K562 (cell line): ENCODE results near the gene PPFIBP2. TPM values are rescaled to one million over a fixed set of nuclear protein-coding genes. Genes with fewer than 3 reads are reported as not detected.

ENCODE experiments used
- ATAC-seq: fragments of 200-7000 bp; cut with Tn5 transposase; 3 replicates; pipeline ENCODE4 v1.9.1; 2020; ENCODE audit warnings: moderate library complexity
- BruUV-seq: library from RNA; stranded (reverse); fragments of 400-500 nt; replicated peaks from 2 replicates; lab custom pipeline; 2021; lab: Mats Ljungman, UMichigan
- CTCF ChIA-PET: fragments of 300-600 bp; formaldehyde crosslinking; extraction: SDS; loops from one replicate; lab custom pipeline; 2021; ENCODE audit warnings: low intra/inter-chr PET ratio; lab: Yijun Ruan, JAX
- POLR2A ChIA-PET: fragments of 300-600, 350-650 bp; sonication (Branson Sonifier 250); formaldehyde crosslinking; extraction: SDS; loops from one replicate; lab custom pipeline; 2021; ENCODE audit warnings: antibody characterized with exemption, inconsistent platforms; lab: Yijun Ruan, JAX
- DNase-seq, 4 experiments: peaks; one replicate each; pipeline versions ENCODE4 v3.0.0 to v3.0.0-alpha.2; 2011 to 2018; ENCODE audit warnings: low spot score in 3 of 4, mixed read lengths in 3 of 4; ENCODE audit errors: extremely low read depth in 1 of 4
- FAIRE-seq: peaks from 2 replicates; lab custom pipeline; 2011; peaks lifted over from hg19 to GRCh38; lab: Jason Lieb, UNC
- H2AFZ ChIP-seq: 2 replicates; pipeline ENCODE4 v1.6.0; 2011; ENCODE audit warnings: low read depth, low read length, control low read depth, inconsistent platforms
- H3K27ac ChIP-seq: fragments of 200-600 bp; 3 replicates; pipeline ENCODE4 v1.8.0; 2011; ENCODE audit warnings: low read depth, mild to moderate bottlenecking, control low read depth, inconsistent platforms, low read length, moderate library complexity, mixed read lengths; ENCODE audit errors: extremely low read depth
- H3K27me3 ChIP-seq, 2 experiments: fragments of 300-600 bp in 1 of 2; 2 replicates in 1 of 2; 3 replicates in 1 of 2; pipeline versions ENCODE4 v1.6.0 to v1.8.0; 2011; ENCODE audit warnings: inconsistent platforms in 2 of 2, low read length in 2 of 2, mild to moderate bottlenecking in 1 of 2, mixed read lengths in 1 of 2, moderate library complexity in 1 of 2; ENCODE audit not compliant: control insufficient read depth in 2 of 2, insufficient read depth in 2 of 2
- H3K36me3 ChIP-seq: fragments of 300-600 bp; 3 replicates; pipeline ENCODE4 v1.8.0; 2011; ENCODE audit warnings: mild to moderate bottlenecking, low read length, inconsistent platforms; ENCODE audit not compliant: control insufficient read depth, insufficient read depth
- H3K4me1 ChIP-seq, 2 experiments: fragments of 200-600 bp in 1 of 2; replicated peaks in 1 of 2; 2 replicates in 1 of 2; 3 replicates in 1 of 2; pipeline versions ENCODE4 v1.5.1 to v1.8.0; 2011; ENCODE audit warnings: inconsistent platforms in 2 of 2, low read length in 2 of 2, mild to moderate bottlenecking in 1 of 2, mixed read lengths in 1 of 2, moderate library complexity in 1 of 2; ENCODE audit not compliant: control insufficient read depth in 2 of 2, insufficient read depth in 2 of 2
- H3K4me2 ChIP-seq: 2 replicates; pipeline ENCODE4 v1.6.1; 2011; ENCODE audit warnings: low read length, control low read depth, inconsistent platforms, mixed read lengths; ENCODE audit not compliant: insufficient read depth
- H3K4me3 ChIP-seq: fragments of 200-600 bp; sonication (generic), shearing (Covaris generic); 2 replicates; pipeline ENCODE4 v1.5.1; 2016; ENCODE audit warnings: control low read depth, inconsistent platforms
- H3K79me2 ChIP-seq: fragments of 200-600 bp; 3 replicates; pipeline ENCODE4 v1.8.0; 2011; ENCODE audit warnings: low read length, inconsistent platforms; ENCODE audit not compliant: control insufficient read depth, insufficient read depth
- H3K9ac ChIP-seq, 2 experiments: 2 replicates each; pipeline versions ENCODE4 v1.6.0 to v1.6.1; 2011; ENCODE audit warnings: low read depth in 2 of 2, low read length in 2 of 2, control low read depth in 1 of 2, inconsistent platforms in 1 of 2, mild to moderate bottlenecking in 1 of 2, mixed read lengths in 1 of 2; ENCODE audit not compliant: insufficient read depth in 1 of 2
- H3K9me1 ChIP-seq: one replicate; pipeline ENCODE4 v1.6.0; 2011; ENCODE audit warnings: inconsistent platforms, mild to moderate bottlenecking, low read length, moderate library complexity; ENCODE audit not compliant: control insufficient read depth, insufficient read depth
- H3K9me3 ChIP-seq: replicated peaks from 2 replicates; pipeline ENCODE4 v1.5.1; 2011; ENCODE audit warnings: low read depth, low read length, inconsistent platforms; ENCODE audit not compliant: control insufficient read depth, insufficient read depth
- H4K20me1 ChIP-seq: replicated peaks from 2 replicates; pipeline ENCODE4 v1.6.1; 2011; ENCODE audit warnings: low read length, inconsistent platforms, mixed read lengths; ENCODE audit not compliant: control insufficient read depth, insufficient read depth
- PCBP1 ChIP-seq: fragments of 200-400 bp; formaldehyde crosslinking; IDR thresholded peaks from 2 replicates; pipeline ENCODE4 v1.6.1; 2018; ENCODE audit warnings: mild to moderate bottlenecking, low read depth, low read length; ENCODE audit not compliant: poor library complexity, severe bottlenecking
- POLR2AphosphoS2 ChIP-seq: IDR thresholded peaks from 2 replicates; pipeline ENCODE4 v1.6.1; 2012; ENCODE audit warnings: low read length, improper control_type of control experiment
- PTRF ChIP-seq: fragments of 450-650 bp; IDR thresholded peaks from 2 replicates; pipeline ENCODE4 v1.6.1; 2016; ENCODE audit warnings: mild to moderate bottlenecking, missing genetic modification characterization, missing compliant biosample characterization
- ZBTB9 ChIP-seq: fragments of 450-650 bp; formaldehyde crosslinking; IDR thresholded peaks from 2 replicates; pipeline ENCODE4 v1.4.0; 2020; ENCODE audit warnings: mild to moderate bottlenecking, moderate library complexity
- ZKSCAN3 ChIP-seq: fragments of 250-450 bp; sonication (Bioruptor Pico); IDR thresholded peaks from 2 replicates; pipeline ENCODE4 v1.4.0; 2020
- ZNF133 ChIP-seq: fragments of 250-450 bp; sonication (Bioruptor Pico); IDR thresholded peaks from 2 replicates; pipeline ENCODE4 v1.4.0; 2020; ENCODE audit warnings: mild to moderate bottlenecking
- WGBS: fragments of 100-300 bp; shearing (Covaris generic); methylation state at CpG from one replicate; pipeline ENCODE4 v1.1.6; 2016; ENCODE audit warnings: low coverage, mixed read lengths; ENCODE audit not compliant: insufficient coverage; ENCODE audit errors: missing lambda C conversion rate; 5-methylcytosine and 5-hydroxymethylcytosine counted together
- in situ Hi-C: fragments of 300-500 bp; cut with MboI; formaldehyde crosslinking; loops from 4 replicates; pipeline ENCODE4 v1.15.0; 2018; ENCODE audit warnings: inconsistent platforms, mixed read lengths
- intact Hi-C: fragments of 100-400 bp; cut with micrococcal nuclease; formaldehyde crosslinking; loops from 2 replicates; pipeline ENCODE4 v1.14.2; 2022
- polyA plus RNA-seq, 8 experiments: library from polyadenylated mRNA; depleted of rRNA in 4 of 8; stranded (reverse) in 5 of 8; unstranded in 3 of 8; fragments of >200 nt; fragmentation: Nextera tagmentation in 2 of 8; fragmentation: Illumina TruSeq in 1 of 8; extraction: Ambion mirVana in 2 of 8; extraction: Trizol in 1 of 8; gene quantifications; 2 replicates each; pipeline versions ENCODE4 v1.2.1 to v1.2.3, GENCODE V29; 2011 to 2014; ENCODE audit warnings: inconsistent platforms in 1 of 8, missing spikeins in 1 of 8
- total RNA-seq, 7 experiments: library from RNA; depleted of rRNA in 6 of 7; stranded (reverse); fragments of >200 nt in 6 of 7; fragmentation: Illumina TruSeq in 2 of 7; extraction: Trizol in 2 of 7; gene quantifications; 2 replicates each; pipeline versions ENCODE4 v1.2.1 to v1.2.3, GENCODE V29; 2011 to 2021; ENCODE audit warnings: low replicate concordance in 1 of 7
- TF ChIP-seq, protein P1 (sequence below): fragments of 150-350 bp; IDR thresholded peaks from 2 replicates; pipeline ENCODE4 v1.6.1; 2014; ENCODE audit warnings: low read depth, mild to moderate bottlenecking, low read length, borderline replicate concordance
- TF ChIP-seq, protein P2 (sequence below): fragments of 250-450 bp; sonication (Bioruptor Pico); IDR thresholded peaks from 2 replicates; pipeline ENCODE4 v1.4.0; 2020; ENCODE audit warnings: mild to moderate bottlenecking, moderate library complexity, borderline replicate concordance

Gene PPFIBP2
- total and polyA plus RNA-seq, 9 of the 15 experiments (the other 6 are each of a cell fraction or from before 2014, with no cell fraction given) = 0.18 to 3.4 (median 1.2) TPM

DNA sequence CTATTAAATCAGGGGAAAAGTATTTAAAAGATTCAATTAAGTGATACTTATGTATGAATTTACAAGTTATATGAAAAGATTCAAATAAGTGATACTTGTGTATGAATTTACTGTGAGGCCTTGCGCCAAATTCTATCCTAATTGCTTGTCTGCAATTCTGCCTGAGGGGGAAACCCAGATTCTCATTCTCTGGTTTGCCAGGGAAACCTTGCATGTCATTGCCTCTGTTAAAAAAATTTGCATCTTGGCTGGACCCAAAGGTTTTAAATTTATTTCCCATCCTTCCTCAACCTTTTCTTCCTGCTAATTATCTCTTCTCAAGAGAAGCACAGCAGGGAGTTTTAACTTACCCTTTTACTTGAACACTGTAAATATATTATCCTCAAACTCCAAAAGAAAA is 14.7 kb upstream of the PPFIBP2 start:
- FAIRE-seq = no peak
- intact Hi-C loops (no loop called here), in situ Hi-C loops (no loop called here)
- no peak overlapping the region for H3K4me3 ChIP-seq
- TF ChIP-seq ZKSCAN3 (no peak), ZBTB9 (CRISPR knock-in tag) (no peak), PCBP1 (no peak), POLR2AphosphoS2 (no peak), ZNF133 (CRISPR knock-in tag) (no peak), PTRF (tag) (no peak)
- TF ChIP-seq, protein P1, sequence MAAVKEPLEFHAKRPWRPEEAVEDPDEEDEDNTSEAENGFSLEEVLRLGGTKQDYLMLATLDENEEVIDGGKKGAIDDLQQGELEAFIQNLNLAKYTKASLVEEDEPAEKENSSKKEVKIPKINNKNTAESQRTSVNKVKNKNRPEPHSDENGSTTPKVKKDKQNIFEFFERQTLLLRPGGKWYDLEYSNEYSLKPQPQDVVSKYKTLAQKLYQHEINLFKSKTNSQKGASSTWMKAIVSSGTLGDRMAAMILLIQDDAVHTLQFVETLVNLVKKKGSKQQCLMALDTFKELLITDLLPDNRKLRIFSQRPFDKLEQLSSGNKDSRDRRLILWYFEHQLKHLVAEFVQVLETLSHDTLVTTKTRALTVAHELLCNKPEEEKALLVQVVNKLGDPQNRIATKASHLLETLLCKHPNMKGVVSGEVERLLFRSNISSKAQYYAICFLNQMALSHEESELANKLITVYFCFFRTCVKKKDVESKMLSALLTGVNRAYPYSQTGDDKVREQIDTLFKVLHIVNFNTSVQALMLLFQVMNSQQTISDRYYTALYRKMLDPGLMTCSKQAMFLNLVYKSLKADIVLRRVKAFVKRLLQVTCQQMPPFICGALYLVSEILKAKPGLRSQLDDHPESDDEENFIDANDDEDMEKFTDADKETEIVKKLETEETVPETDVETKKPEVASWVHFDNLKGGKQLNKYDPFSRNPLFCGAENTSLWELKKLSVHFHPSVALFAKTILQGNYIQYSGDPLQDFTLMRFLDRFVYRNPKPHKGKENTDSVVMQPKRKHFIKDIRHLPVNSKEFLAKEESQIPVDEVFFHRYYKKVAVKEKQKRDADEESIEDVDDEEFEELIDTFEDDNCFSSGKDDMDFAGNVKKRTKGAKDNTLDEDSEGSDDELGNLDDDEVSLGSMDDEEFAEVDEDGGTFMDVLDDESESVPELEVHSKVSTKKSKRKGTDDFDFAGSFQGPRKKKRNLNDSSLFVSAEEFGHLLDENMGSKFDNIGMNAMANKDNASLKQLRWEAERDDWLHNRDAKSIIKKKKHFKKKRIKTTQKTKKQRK = no peak
- TF ChIP-seq, protein P2, sequence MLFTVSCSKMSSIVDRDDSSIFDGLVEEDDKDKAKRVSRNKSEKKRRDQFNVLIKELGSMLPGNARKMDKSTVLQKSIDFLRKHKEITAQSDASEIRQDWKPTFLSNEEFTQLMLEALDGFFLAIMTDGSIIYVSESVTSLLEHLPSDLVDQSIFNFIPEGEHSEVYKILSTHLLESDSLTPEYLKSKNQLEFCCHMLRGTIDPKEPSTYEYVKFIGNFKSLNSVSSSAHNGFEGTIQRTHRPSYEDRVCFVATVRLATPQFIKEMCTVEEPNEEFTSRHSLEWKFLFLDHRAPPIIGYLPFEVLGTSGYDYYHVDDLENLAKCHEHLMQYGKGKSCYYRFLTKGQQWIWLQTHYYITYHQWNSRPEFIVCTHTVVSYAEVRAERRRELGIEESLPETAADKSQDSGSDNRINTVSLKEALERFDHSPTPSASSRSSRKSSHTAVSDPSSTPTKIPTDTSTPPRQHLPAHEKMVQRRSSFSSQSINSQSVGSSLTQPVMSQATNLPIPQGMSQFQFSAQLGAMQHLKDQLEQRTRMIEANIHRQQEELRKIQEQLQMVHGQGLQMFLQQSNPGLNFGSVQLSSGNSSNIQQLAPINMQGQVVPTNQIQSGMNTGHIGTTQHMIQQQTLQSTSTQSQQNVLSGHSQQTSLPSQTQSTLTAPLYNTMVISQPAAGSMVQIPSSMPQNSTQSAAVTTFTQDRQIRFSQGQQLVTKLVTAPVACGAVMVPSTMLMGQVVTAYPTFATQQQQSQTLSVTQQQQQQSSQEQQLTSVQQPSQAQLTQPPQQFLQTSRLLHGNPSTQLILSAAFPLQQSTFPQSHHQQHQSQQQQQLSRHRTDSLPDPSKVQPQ (CRISPR knock-in tag) = no peak
- WGBS = 0% methylated on average over 1 of the region's 1 CpG
- no peak overlapping the region for H3K4me2 ChIP-seq
- no TSS peak for BruUV-seq
- H2AFZ ChIP-seq = no peak overlapping the region
- no peaks in the 10 kb centered on the region for H3K9me3 ChIP-seq
- H3K36me3 ChIP-seq = no peaks in the 10 kb centered on the region
- no peak overlapping the region for H3K9ac ChIP-seq
- ChIA-PET POLR2A (interaction anchor here (0.7 kb wide), 1 partner anchor 155 kb away, joined by 3 read pairs; no protein-coding TSS in a partner anchor), CTCF (no interaction called here)
- no peak for ATAC-seq
- no peaks in the 10 kb centered on the region for H3K9me1 ChIP-seq
- H3K27me3 ChIP-seq = peaks cover 0 to 8% of the 10 kb centered on the region in 2 experiments; a peak in 2 of 5 replicates
- DNase-seq = no peak
- H3K27ac ChIP-seq = no peak overlapping the region
- H4K20me1 ChIP-seq = no peaks in the 10 kb centered on the region; the same call in 1 of the 2 replicates
- H3K79me2 ChIP-seq = no peaks in the 10 kb centered on the region
- H3K4me1 ChIP-seq = peaks cover 0 to 3% of the 10 kb centered on the region in 2 experiments; a peak in 2 of 5 replicates
